Skin epidermis (tissue), 12 donors: Measurements from ENCODE around the gene SPINK5.

ENCODE experiments used
- H3K27ac ChIP-seq, 21 experiments: fragments of 200-600 bp; sonication (generic) in 11 of 21; one replicate each; pipeline ENCODE4 v1.5.0; 2020; ENCODE audit warnings: mild to moderate bottlenecking in 3 of 21, inconsistent platforms in 2 of 21, moderate library complexity in 2 of 21
- H3K4me3 ChIP-seq, 7 experiments: fragments of 200-600 bp; sonication (generic) in 2 of 7; one replicate each; pipeline ENCODE4 v1.5.0; 2020; ENCODE audit warnings: inconsistent platforms in 2 of 7, mild to moderate bottlenecking in 2 of 7, moderate library complexity in 1 of 7

SPINK5 gene

DNA sequence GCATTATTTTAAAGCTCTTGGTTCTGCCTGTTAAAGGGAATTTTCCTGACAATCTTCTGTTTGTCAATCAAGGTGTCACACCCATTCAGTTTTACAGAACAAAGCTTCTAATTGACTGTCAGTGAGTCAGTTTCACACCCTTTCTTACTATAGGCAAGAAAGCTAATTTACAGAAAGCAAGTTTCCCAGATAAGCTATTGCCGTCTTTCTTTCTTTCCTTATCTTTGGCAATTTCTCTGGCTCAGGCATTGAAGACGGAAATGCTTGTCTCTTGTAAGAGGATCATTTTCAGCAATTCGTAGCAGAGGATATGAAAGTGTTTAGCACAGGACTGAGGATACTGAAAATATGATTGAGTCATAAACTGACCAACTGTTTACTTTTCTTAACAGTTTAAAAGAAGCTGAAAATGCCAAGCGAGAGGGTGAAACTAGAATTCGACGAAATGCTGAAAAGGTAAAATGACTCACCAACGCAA is 27.0 kb downstream of the SPINK5 start:
- Histone ChIP-seq H3K27ac (peak overlapping the region in 13 of 21 experiments; percentile 8 to 71 (median 58)), H3K4me3 (peak overlapping the region in 1 of 7 experiments; percentile 11)

DNA sequence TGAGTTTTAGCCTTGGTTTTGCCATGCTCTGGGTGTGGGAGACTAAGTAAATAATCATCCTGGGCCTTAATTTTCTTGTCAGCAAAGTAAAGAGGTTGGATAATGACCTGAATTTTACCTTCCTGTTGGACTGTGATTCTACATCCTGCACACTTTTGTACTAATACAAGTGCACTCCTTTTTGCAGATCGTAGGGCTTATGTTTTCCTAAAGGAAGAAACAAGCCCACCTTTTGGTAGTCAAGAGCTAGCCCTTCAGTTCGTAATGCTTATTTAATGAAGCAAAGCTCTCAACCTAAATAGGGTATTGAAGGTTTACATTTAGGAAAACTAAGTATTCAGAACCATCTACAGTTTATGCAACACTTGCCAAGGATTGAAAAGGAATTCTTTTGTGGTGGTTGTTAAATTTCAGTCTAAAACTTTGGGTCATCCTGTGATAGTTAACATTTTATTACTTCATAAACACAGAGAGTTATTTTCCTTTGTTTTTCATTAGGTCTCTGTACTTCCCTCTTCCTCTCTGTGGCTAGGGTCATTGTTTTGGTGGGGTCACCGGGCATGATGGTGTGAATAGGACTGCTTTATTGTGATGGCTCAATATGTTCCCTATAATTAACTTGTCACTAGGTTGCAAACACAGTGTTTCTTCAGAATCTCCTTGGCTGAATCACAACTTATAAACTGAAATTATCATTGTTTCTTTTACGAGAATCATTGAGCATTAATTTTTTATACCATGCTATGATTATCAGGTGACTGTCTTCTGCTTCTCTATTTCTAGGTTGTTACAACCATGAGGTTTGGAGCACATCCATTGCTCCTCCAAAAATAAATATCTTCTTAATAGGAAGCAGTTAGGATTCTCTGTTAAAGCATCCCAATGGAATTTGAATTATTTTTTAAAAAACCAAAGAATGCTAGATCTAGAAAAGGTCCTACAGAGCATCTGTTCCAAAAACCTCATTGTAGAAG is 28.5 kb downstream of the SPINK5 start:
- Histone ChIP-seq H3K27ac (peak overlapping the region in 12 of 21 experiments; percentile 1 to 69 (median 39)), H3K4me3 (peak overlapping the region in 2 of 7 experiments; percentile 0 to 20)

DNA sequence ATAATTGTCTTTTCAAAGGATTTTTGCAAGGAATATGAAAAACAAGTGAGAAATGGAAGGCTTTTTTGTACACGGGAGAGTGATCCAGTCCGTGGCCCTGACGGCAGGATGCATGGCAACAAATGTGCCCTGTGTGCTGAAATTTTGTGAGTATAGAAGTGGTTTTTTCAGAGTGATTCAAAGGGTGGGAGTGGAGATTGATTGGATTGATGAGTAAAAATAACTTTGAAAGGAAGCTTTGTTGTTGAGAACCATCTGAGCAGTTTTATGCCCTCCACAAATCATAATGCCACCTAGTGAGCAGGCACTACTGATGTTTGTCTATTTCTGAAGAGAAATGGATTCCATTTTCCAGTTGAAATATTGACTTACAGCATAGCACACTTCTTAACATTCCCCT is 30.6 kb downstream of the SPINK5 start:
- H3K27ac ChIP-seq, result peak overlapping the region in 4 of 21 experiments; percentile 3 to 65 (median 24)

DNA sequence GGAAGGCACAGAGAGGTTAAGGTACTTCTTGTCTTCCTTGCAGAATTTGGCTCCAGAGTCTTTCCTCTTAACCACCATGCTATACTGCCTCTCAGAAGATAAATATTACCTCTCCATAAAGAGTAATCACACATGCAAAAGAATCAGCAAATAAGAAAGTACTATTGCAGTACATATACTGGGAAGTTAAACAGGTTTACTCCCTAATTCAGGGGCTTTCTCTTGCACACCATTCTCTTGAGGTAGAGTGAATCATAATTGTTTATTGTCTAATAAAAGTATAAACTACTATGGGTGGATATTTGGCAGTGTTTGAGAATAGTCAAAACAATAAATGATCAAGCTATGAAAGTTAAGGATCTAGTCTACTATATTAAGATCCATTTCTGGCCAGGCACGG is 40.4 kb downstream of the SPINK5 start:
- no peak overlapping the region for H3K27ac ChIP-seq
- H3K4me3 ChIP-seq, result no peak overlapping the region

More for the DNA sequence above, 30.6 kb downstream of the SPINK5 start:
- peak overlapping the region in 1 of 7 experiments; percentile 13 for H3K4me3 ChIP-seq

DNA sequence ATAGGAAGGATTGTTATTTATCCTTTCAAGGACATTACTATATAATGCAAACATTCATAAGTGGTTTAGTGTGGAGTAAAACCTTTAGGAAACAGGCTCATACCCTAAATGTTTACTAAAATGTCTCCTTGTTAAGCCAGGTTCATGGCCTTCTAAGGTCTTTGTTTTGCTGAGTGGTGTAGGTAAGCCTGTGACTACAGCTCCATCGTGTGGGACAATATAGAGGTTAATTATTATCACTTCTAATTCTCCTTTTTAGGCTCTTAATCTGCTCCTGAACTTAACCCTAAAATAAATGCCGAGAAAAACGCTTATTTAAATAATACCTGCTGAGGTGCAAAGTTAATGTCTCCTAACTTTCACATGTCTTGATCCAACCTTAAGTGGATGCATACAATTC is 43.8 kb downstream of the SPINK5 start:
- Histone ChIP-seq H3K4me3 (no peak overlapping the region), H3K27ac (no peak overlapping the region)

DNA sequence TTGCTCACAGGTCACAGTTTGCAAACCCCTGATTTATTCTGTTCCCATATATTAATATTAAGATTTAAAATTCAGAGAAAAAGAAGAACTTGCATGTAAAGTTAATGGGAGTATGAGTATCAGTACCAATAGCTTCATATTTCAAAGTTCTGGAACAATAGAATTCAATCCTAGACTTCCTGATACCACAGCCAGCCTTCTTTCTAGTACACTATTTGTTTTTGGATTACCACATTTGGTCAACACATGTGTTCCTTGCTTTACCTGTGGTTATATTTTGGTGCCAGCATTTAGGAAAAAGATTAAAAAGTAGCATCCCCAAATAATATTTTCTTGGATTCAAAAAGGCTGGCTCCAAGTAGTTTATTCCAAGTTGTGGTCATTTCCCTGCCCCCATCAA is 49.5 kb downstream of the SPINK5 start:
- Histone ChIP-seq H3K4me3 (no peak overlapping the region), H3K27ac (no peak overlapping the region)

DNA sequence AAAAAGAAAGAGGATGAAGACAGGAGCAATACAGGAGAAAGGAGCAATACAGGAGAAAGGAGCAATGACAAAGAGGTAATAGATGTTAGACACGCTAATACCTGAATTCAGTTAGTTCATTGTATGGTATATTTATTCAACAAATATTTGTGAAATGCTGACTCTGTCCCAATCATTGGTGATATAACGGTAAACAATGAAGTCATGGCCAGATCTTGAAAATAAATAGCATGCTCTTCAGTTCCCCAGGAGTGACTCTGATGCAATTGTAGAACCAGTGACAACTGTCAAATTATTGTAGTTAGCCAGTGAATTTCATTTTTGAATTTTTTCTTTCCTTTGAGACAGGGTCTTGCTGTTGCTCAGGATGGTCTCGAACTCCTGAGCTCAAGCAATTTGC is 56.5 kb downstream of the SPINK5 start:
- Histone ChIP-seq H3K4me3 (no peak overlapping the region), H3K27ac (no peak overlapping the region)

DNA sequence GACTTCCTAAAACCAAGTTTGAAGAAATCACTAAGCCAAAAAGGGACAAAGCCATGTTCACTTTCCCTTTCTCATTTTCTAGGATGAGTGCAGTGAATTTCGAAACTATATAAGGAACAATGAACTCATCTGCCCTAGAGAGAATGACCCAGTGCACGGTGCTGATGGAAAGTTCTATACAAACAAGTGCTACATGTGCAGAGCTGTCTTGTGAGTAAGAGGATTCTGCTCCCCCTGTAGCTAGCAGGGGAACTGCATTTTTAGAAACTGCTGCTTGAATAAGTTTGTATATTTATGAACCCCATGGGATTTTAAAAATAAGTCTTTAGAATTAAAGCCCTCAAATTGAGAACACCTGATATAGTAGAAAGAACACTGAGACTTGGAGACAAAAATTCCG is 61.9 kb downstream of the SPINK5 start:
- Histone ChIP-seq H3K27ac (no peak overlapping the region), H3K4me3 (no peak overlapping the region)

DNA sequence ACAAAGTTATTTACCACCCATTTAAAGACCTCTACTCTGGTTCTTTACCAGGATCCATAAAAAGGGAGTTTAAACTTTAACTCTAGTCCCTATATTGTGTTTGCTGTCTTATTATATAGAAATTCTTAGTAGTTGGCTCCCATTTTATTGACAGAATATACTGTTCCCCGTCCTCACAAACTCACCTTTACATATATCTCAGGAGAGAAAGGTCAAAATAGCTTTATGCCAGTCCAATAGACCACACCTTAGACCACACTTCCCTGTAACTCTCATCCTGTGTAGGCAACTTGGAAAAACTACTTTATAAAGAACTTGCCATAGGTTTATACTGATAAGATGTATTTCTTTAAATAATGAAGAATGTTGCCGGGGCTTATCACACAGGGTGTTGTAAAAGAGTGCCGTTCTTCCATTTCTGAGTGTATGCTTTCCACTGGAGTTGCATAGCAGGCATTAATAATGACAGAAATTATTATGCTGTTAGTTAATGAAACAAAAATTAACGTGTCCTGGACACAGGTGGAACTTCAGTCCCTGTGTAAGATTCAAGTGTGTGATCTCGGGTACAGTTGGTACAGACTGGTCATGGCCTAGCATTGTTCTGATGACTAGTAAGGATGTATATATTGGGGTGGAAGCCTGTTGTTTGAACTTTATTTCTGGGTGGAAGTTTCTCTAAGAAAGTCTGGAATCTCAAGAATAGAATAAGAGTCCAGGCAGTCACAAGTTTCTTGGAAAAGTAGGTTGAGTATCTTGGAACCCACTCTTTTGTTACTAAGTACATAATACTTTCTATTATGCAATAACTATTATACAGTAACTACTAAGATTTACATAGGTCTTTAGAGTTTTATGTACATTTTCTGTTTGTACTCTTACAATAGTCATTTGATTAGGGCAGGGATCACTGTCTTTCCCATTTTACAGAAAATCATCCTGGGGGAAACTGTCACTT is 71.6 kb downstream of the SPINK5 start:
- Histone ChIP-seq H3K27ac (no peak overlapping the region), H3K4me3 (no peak overlapping the region)

DNA sequence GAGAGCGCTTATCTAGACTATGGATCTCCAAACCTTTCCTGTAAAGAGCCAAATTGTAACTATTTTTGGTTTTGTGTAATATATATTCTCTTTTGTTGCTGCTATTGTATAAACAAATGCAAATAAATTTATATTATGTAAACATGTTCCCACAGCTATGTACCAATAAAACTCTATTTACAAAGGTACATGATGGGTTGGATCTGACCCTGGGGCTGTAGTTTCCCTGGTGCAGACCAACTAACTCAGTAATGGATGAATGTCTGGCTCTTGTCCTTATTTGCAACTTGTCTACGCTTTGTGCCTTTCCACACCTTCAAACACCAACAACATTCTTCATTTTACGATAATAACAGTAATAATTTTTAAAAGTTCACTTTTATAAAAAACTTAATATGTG is 77.1 kb downstream of the SPINK5 start:
- H3K27ac ChIP-seq, result no peak overlapping the region
- no peak overlapping the region for H3K4me3 ChIP-seq

DNA sequence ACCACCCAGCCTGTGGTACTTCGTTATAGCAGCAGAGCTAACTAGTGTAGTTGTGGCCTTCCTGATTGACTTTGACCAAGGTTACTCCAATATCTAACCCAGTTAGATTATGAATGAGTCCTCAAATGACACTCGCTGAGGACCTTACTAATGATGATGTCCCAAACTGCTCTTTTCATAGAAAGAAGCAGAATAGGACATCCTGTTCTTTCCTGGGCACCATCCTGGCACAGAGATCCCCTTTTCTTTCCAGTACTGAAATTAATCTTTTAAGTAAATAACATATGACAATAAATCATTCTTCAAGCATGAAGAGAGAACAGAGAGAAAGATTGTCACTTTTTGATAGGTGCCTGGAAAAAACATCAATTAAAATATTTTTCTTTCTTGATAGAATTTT is 77.9 kb downstream of the SPINK5 start:
- H3K27ac ChIP-seq, result no peak overlapping the region
- no peak overlapping the region for H3K4me3 ChIP-seq

DNA sequence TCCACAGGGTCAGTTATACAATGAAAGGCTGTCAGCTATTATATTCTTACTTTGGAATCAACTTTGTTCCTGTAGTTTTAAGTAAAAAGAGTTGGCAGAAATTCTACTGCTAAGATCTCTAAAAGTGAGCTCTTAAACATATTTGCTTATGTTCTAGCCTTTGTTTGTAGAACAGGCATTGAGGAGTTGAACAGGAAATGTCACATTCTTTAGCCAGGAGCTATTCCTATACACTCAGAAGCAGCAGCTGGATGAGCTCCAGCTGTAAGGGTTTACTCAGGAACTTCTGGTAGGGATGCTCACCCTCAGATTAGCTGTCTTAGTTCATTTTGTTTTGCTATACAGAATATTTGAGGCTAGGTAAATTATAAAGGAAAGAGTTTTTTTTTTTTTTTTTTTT is 82.1 kb downstream of the SPINK5 start:
- H3K27ac ChIP-seq, result no peak overlapping the region
- H3K4me3 ChIP-seq, result no peak overlapping the region

DNA sequence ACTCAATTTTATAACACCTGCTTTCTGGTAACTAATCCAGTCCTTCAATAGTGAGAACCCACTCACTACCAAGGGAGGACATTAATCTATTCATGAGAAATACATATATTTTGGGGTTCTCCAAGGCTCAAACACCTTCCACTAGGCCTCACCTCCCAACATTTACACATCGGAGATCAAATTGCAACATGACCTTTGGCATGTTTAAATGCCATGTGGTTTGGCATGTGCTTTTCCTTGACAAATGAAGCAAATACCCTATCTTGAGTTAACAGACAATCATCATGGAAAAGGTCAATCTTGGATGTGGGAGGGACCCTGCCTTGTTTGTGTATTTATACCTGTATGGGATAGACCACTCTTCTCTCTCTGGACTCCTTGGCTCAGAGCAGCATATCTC is 82.7 kb downstream of the SPINK5 start:
- Histone ChIP-seq H3K27ac (no peak overlapping the region), H3K4me3 (no peak overlapping the region)

DNA sequence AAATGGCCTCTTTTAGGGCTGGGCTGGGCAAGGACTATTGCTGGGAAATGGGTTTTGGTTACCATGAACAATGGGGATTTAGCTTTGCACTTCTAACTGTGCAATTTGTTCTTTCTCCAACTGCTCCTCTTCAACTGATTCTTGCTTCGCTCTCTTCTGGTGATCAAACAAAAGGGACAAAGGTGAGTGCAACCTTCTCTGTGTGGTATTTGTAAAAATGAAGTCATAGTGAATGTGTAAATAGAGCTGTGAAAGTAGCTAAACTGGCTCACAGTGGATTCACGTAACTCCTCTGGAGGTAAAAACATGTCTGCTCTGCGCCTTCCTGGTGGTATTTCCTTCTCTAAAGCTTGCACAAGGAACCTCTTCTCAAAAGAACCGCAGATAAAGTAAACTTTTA is 83.6 kb downstream of the SPINK5 start:
- Histone ChIP-seq H3K27ac (no peak overlapping the region), H3K4me3 (no peak overlapping the region)

DNA sequence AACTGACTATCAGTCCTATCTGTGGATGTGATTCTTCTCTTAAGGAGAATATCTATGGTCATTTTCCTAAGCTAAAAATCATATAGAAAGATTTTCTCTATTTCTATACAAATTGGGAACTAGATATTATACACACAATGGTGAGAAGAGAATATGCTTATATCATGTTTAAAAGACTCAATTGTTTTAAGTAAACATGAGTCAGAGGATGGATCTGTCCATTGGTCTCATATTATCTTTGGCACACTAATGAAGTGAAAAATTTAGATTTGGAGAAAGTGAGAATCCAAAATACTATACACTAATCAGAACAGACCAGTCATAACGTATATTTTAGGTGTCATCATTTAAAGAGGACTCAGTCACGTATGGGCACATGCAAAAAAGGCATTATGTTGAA is 88.1 kb downstream of the SPINK5 start:
- no peak overlapping the region for H3K4me3 ChIP-seq
- no peak overlapping the region for H3K27ac ChIP-seq

DNA sequence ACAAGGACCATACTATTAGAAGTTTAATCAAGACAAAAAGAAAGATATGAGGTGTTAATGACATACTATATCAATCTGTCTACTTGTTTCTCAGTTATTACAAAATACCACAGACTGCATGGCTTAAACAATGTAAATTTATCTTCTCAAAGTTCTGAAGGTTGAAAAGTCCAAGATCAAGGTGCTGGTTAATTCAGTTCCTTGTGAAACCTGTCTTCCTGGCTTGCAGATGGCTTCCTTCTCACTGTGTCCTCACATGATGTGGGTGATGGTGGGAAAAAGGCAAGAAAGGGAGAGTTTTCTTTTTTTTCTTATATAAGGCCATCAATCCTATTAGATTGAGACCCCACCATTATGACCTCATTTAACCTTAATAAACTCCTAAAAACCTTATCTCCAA is 89.0 kb downstream of the SPINK5 start:
- Histone ChIP-seq H3K4me3 (no peak overlapping the region), H3K27ac (no peak overlapping the region)

DNA sequence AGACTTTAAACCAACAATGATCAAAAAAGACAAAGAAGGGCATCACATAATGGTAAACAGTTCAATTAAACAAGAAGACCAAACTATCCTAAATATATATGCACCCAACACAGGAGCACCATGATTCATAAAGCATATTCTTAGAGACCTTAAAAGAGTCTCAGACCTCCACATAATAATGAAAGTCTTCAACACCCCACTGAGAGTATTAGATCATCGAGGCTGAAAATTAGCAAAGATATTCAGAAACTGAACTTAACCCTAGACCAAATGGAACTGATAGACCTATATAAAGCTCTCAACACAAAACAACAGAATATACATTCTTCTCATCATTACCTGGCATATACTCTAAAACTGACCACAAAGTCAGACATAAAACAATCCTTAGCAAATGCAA is 92.8 kb downstream of the SPINK5 start:
- Histone ChIP-seq H3K27ac (no peak overlapping the region), H3K4me3 (no peak overlapping the region)

DNA sequence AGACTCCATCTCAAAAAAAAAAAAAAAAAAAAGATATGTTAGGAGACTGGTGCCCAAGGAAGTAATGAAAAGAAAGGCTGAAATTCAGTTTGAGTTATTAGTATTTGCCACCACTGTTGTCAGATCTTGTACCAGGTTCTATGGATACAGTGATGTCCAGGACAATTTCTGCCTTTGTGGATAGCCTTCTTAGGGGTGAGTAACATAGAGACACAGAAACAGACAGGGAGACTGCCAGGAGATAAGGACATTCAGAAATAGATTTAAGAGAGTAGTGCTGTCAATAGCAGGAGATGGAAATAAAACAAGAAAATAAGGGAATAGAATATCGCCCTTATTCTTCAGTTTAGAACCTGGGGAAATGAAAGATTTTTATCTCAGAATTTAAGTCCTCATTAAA is 98.3 kb downstream of the SPINK5 start:
- Histone ChIP-seq H3K27ac (no peak overlapping the region), H3K4me3 (no peak overlapping the region)

DNA sequence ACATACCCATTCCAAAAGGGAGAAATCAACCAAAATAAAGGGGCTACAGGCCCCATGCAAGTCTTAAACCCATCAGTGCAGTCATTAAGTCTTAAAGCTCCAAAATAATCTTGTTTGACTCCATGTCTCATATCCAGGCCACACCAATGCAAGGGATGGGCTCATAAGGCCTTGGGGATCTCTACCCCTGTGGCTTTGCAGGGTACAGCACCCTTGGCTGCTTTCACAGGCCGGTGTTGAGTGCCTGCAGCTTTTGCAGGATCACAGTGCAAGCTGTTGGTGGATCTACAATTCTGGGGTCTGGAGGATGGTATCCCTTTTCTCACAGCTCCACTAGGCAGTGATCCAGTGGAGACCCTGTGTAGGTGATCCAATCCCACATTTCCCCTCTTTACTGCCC is 99.6 kb downstream of the SPINK5 start:
- Histone ChIP-seq H3K27ac (no peak overlapping the region), H3K4me3 (no peak overlapping the region)

DNA sequence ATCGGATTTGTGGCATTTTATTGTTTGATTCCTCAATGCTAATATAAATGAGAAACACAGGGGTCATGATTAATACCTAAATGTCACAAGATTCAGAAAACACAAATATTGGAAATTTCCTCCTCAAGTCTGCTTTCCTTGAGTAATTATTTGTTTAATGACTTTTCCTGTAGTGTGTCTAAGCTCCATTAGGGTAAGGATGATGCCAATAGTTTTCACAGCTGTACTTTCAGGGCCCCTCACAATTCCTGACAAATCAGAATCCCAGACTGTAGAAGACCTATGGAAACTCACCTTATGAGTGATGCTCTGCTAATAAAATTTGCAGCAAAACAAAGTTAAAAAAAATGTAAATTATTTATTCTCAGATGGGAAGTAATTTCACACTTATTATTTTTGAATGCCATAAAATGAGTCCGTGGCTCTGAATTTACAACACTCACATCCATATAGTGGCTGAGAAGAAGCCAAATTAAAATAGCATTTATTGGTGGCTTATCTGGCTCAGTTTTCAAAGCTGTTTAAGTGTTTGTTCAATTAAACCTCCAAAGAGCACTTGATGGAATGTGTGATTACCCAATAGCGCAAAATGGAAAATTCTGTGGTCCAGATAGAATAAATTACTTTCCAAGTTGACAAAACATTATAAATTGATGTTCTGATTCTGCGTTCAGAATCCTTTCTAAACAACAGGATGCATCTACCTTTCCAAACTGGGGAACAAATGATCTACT is 102.9 kb downstream of the SPINK5 start:
- H3K4me3 ChIP-seq, result no peak overlapping the region
- no peak overlapping the region for H3K27ac ChIP-seq
